Mesothelial cell of epicardium (in vitro differentiated cells): ENCODE measurements around the gene BEND7. TPM values are rescaled to one million over a fixed set of nuclear protein-coding genes. Genes with fewer than 3 reads are reported as not detected.
"Not testable (repeated sequence)": the region's sequence is repeated elsewhere in the genome, so short reads cannot be mapped to it uniquely, and the experiment has no call there.

ENCODE experiments used
- DNase-seq, 2 experiments: peaks; one replicate each; pipeline ENCODE4 v3.0.0; 2021; ENCODE audit warnings: low spot score in 2 of 2; ENCODE audit not compliant: unreplicated experiment in 2 of 2
- H3K27ac Mint-ChIP-seq: 2 replicates; pipeline ENCODE4 v1.8.0; 2021; ENCODE audit warnings: mixed read lengths
- H3K27me3 Mint-ChIP-seq: 2 replicates; pipeline ENCODE4 v1.8.0; 2021; ENCODE audit warnings: low read depth, mixed read lengths
- H3K36me3 Mint-ChIP-seq: 2 replicates; pipeline ENCODE4 v1.8.0; 2021; ENCODE audit warnings: mixed read lengths
- H3K4me1 Mint-ChIP-seq: 2 replicates; pipeline ENCODE4 v1.8.0; 2021; ENCODE audit warnings: mixed read lengths
- H3K4me3 Mint-ChIP-seq: 2 replicates; pipeline ENCODE4 v1.8.0; 2021; ENCODE audit warnings: mild to moderate bottlenecking, moderate library complexity, mixed read lengths
- H3K9me3 Mint-ChIP-seq: 2 replicates; pipeline ENCODE4 v1.8.0; 2021; ENCODE audit warnings: mixed read lengths
- total RNA-seq: library from RNA; stranded (reverse); gene quantifications from 3 replicates; pipeline ENCODE4 v1.2.1, GENCODE V29; 2021
- TF ChIP-seq, protein P1 (sequence below): fragments of 200-600 bp; sonication (generic); IDR thresholded peaks from one replicate; pipeline ENCODE4 v1.5.0; 2021; ENCODE audit warnings: antibody characterized with exemption; ENCODE audit not compliant: unreplicated experiment

Gene BEND7
- total RNA-seq, 1 donor from 2014 or later: 38.2 TPM

DNA sequence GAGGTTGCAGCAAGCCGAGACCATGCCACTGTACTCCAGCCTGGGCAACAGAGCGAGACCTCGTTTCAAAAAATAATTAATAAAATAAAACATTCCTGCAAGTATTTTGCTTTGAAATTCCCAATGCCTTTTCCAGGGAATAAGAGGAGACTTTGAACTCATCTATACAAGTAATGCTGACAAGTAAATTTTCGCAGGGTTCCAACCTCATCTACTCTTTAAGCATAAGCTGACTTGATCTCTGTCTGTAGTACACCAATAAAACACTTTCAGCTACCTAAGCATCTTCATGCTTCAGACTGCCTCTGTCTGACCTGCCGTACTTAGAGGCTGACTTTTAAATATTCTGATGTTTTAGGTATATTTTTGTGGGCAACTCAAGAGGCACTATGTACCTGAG, 13.7 kb upstream of the BEND7 start:
- peaks cover 7% of the 10 kb centered on the region for H3K4me1 Mint-ChIP-seq
- TF ChIP-seq, protein P1, sequence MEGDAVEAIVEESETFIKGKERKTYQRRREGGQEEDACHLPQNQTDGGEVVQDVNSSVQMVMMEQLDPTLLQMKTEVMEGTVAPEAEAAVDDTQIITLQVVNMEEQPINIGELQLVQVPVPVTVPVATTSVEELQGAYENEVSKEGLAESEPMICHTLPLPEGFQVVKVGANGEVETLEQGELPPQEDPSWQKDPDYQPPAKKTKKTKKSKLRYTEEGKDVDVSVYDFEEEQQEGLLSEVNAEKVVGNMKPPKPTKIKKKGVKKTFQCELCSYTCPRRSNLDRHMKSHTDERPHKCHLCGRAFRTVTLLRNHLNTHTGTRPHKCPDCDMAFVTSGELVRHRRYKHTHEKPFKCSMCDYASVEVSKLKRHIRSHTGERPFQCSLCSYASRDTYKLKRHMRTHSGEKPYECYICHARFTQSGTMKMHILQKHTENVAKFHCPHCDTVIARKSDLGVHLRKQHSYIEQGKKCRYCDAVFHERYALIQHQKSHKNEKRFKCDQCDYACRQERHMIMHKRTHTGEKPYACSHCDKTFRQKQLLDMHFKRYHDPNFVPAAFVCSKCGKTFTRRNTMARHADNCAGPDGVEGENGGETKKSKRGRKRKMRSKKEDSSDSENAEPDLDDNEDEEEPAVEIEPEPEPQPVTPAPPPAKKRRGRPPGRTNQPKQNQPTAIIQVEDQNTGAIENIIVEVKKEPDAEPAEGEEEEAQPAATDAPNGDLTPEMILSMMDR: no peak
- H3K36me3 Mint-ChIP-seq: no peaks in the 10 kb centered on the region
- no peak overlapping the region for H3K27ac Mint-ChIP-seq
- H3K9me3 Mint-ChIP-seq: peaks cover 9% of the 10 kb centered on the region
- no peak overlapping the region for H3K4me3 Mint-ChIP-seq
- no peak for DNase-seq
- peaks cover 37% of the 10 kb centered on the region for H3K27me3 Mint-ChIP-seq

DNA sequence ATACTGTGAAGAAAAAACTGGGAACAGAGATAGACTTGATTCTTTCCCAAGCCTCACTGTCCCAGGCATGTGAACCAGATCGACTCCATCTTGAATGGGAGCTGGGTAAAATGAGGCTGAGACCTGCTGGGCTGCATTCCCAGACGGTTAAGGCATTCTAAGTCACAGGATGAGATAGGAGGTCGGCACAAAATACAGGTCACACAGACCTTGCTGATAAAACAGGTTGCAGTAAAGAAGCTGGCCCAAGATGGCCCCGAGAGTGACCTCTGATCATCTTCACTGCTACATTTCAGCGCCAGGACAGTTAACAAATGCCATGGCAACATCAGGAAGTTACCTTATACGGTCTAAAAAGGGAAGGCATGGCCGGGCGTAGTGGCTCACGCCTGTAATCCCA, 9.2 kb upstream of the BEND7 start:
- H3K27ac Mint-ChIP-seq, DNase-seq, H3K36me3 Mint-ChIP-seq, H3K9me3 Mint-ChIP-seq, H3K4me3 Mint-ChIP-seq: not testable (repeated sequence)
- H3K4me1 Mint-ChIP-seq: peaks cover 14% of the 10 kb centered on the region
- peaks cover 17% of the 10 kb centered on the region for H3K27me3 Mint-ChIP-seq

DNA sequence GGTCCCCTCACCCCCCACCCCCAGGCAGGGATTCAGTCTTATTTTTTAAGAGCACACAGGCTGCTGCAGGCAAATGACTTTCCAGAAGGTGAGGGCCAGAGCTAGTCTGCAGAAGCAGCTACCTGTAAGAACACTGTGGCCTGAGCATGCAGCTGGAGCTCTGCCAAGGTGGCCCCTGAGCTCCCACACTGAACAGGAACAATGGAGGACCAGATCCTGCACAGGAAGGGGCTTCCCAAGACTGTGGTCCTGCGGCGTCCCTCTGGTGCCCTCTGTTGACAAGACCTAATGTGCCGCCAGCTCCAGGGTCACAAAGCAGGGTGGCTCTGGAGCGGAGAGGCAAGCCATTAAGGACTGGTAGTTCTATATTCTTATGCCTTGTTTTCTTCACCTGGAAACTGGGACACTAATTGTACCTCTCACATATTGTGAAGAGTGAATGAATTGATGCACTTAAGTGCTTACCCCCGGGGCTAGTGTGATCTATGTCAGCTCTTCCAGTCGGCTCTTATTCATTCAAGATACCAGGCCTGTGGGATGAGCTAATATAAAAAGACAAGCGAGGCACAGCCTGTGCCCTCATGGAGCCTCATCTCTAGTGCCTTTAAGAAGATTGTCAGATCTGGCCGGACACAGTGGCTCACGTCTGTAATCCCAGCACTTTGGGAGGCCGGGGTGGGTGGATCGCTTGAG, 8.0 kb upstream of the BEND7 start:
- Mint-ChIP-seq H3K4me3 (no peak overlapping the region), H3K9me3 (peaks cover 4% of the 10 kb centered on the region)
- TF ChIP-seq, protein P1: peak; percentile 22

DNA sequence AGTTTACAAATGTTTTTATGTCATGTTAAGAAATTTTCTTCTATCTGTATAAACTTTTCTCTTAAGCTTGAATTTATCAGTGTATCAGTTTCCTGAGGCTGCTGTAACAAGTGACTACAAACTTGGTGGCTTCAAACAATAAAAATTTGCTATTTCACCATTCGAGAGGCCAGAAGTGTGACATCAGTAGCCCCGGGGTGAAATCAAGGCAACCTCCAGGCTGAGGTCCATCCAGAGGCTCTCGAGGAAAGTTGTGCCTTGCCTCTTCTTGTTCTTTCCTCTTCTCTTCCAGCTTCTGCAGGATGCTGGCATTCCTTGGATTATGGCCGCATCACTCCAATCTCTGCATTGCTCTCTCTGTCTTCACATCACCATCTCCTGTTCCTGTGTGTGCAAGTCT, 6.5 kb upstream of the BEND7 start:
- Mint-ChIP-seq H3K27ac (no peak overlapping the region), H3K9me3 (peaks cover 4% of the 10 kb centered on the region), H3K36me3 (peaks cover 1% of the 10 kb centered on the region), H3K27me3 (peaks cover 2% of the 10 kb centered on the region), H3K4me3 (no peak overlapping the region), H3K4me1 (peaks cover 12% of the 10 kb centered on the region)
- TF ChIP-seq, protein P1: no peak
- no peak for DNase-seq

More for the DNA sequence above, 8.0 kb upstream of the BEND7 start:
- H3K4me1 Mint-ChIP-seq: peaks cover 14% of the 10 kb centered on the region
- H3K27ac Mint-ChIP-seq: no peak overlapping the region
- peaks cover 10% of the 10 kb centered on the region for H3K27me3 Mint-ChIP-seq
- peak in 1 of 2 experiments; percentile 64 for DNase-seq
- peaks cover 1% of the 10 kb centered on the region for H3K36me3 Mint-ChIP-seq

DNA sequence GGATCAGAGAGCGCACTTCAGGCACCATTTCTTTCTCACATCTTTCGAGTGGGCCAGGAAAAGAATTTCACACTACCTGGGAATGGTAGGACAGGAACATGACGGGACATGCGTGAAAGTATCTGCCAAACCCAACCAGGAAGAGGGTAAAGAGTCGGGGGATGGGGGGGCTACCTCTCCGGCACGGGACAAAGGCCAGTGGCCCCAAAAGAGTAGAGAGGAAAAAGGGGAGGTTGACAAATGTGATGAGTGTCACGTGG, 830 bp upstream of the BEND7 start:
- no peaks in the 10 kb centered on the region for H3K9me3 Mint-ChIP-seq
- DNase-seq: no peak
- H3K36me3 Mint-ChIP-seq: peaks cover 3% of the 10 kb centered on the region
- peaks cover 25% of the 10 kb centered on the region for H3K4me1 Mint-ChIP-seq
- no peaks in the 10 kb centered on the region for H3K27me3 Mint-ChIP-seq
- H3K4me3 Mint-ChIP-seq: peak overlapping the region; percentile 73
- peak overlapping the region; percentile 87 for H3K27ac Mint-ChIP-seq
- TF ChIP-seq, protein P1: no peak

DNA sequence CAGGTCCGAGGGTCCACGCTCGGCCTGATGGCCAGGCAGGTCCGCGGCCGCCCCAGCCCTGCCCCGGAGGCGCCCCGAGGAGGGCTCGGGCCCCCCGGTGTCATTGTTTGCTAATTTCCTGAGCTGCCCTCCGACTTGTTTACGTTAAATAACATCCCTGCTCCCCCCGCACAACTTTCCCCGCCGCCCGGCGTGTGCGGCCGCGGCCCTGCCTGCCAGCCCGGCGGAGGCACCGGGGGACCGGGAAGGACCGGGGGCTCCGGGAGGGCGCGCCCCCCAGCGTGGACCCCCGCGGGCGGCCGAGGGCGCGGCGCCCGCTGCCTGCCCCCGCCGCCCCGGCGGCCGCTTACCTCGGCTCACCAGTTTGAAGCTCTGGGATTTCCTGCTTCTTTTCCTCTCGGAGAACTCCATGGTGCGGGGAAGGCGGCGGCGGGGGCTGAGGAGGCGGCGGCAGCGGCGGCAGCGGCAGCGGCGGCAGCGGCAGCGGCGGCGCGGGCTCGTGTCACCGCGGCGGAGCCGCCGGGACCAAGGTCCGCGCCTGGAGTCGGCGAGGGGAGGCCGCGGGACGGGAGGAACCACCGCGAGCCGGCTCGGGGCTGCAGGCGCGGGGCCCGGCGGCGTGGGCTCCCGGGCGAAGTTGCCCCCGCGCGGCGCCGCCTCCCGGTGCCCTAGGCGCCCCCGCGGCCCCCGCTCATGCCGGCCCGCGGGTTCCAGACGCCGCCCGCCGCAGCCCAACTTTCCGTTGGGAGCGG, 515 bp downstream of the BEND7 start:
- no peaks in the 10 kb centered on the region for H3K27me3 Mint-ChIP-seq
- TF ChIP-seq, protein P1: no peak
- peaks cover 25% of the 10 kb centered on the region for H3K4me1 Mint-ChIP-seq
- DNase-seq: peak in 1 of 2 experiments; percentile 56
- no peaks in the 10 kb centered on the region for H3K9me3 Mint-ChIP-seq
- peak overlapping the region; percentile 76 for H3K4me3 Mint-ChIP-seq
- peak overlapping the region; percentile 76 for H3K27ac Mint-ChIP-seq
- peaks cover 3% of the 10 kb centered on the region for H3K36me3 Mint-ChIP-seq
